Fibroblast of the conjunctiva (primary cell): ENCODE measurements around the gene GRK5.

Experiments used
- DNase-seq: peaks from one replicate; pipeline ENCODE4 v3.0.0-alpha.2; 2010; ENCODE audit warnings: low read depth

GRK5 gene

GRCh38 chr10:119483839-119484238 is 276.5 kb downstream of the GRK5 start:
- no peak for DNase-seq

- DNase-seq: no peak
Observed at GRCh38 chr10:119488675-119489074, 281.3 kb downstream of the GRK5 start.

GRCh38 chr10:119489991-119490326 is 282.6 kb downstream of the GRK5 start:
- DNase-seq: no peak

- DNase-seq: no peak
Observed at GRCh38 chr10:119491966-119492757, 284.8 kb downstream of the GRK5 start.

GRCh38 chr10:119493155-119493554 is 285.8 kb downstream of the GRK5 start:
- DNase-seq: no peak

- peak; percentile 9 for DNase-seq
Observed at GRCh38 chr10:119494236-119495020, 287.1 kb downstream of the GRK5 start.

- no peak for DNase-seq
Observed at GRCh38 chr10:119495021-119495505, 287.7 kb downstream of the GRK5 start.

- no peak for DNase-seq
Observed at GRCh38 chr10:119495545-119495944, 288.2 kb downstream of the GRK5 start.

- DNase-seq: no peak
Observed at GRCh38 chr10:119496273-119496672, 288.9 kb downstream of the GRK5 start.

GRCh38 chr10:119497243-119497642 is 289.9 kb downstream of the GRK5 start:
- DNase-seq: no peak

GRCh38 chr10:119498889-119499676 is 291.7 kb downstream of the GRK5 start:
- DNase-seq: no peak

- DNase-seq: no peak
Observed at GRCh38 chr10:119499677-119500002, 292.3 kb downstream of the GRK5 start.

GRCh38 chr10:119500123-119500795 is 292.9 kb downstream of the GRK5 start:
- DNase-seq: no peak

GRCh38 chr10:119500821-119501220 is 293.4 kb downstream of the GRK5 start:
- no peak for DNase-seq

- no peak for DNase-seq
Observed at GRCh38 chr10:119501690-119502089, 294.3 kb downstream of the GRK5 start.

GRCh38 chr10:119502209-119502608 is 294.8 kb downstream of the GRK5 start:
- no peak for DNase-seq

- no peak for DNase-seq
Observed at GRCh38 chr10:119502618-119503155, 295.3 kb downstream of the GRK5 start.

GRCh38 chr10:119503821-119504220 is 296.4 kb downstream of the GRK5 start:
- no peak for DNase-seq

GRCh38 chr10:119504651-119505050 is 297.3 kb downstream of the GRK5 start:
- DNase-seq: no peak

- peak; percentile 38 for DNase-seq
Observed at GRCh38 chr10:119505131-119505551, 297.8 kb downstream of the GRK5 start.
